HG02884 (cell line): ENCODE data around the gene ABAT.
"Not testable (repeated sequence)": the region's sequence is repeated elsewhere in the genome, so short reads cannot be mapped to it uniquely, and the experiment has no call there.

Source experiments
- ATAC-seq: cut with Tn5 transposase; IDR thresholded peaks from one replicate; pipeline ENCODE4 v1.9.1; 2021; ENCODE audit warnings: mild to moderate bottlenecking, moderate library complexity; ENCODE audit not compliant: unreplicated experiment

Gene ABAT

GRCh38 chr16:8739151-8739550 is 64.7 kb downstream of the ABAT start:
- ATAC-seq = no peak

- ATAC-seq = no peak
Observed at GRCh38 chr16:8739989-8740704, 65.7 kb downstream of the ABAT start.

- no peak for ATAC-seq
Observed at GRCh38 chr16:8740775-8741355, 66.4 kb downstream of the ABAT start.

GRCh38 chr16:8741636-8742035 is 67.2 kb downstream of the ABAT start:
- no peak for ATAC-seq

GRCh38 chr16:8742068-8742467 is 67.7 kb downstream of the ABAT start:
- ATAC-seq = no peak

- ATAC-seq = not testable (repeated sequence)
Observed at GRCh38 chr16:8748944-8749343, 74.5 kb downstream of the ABAT start.

GRCh38 chr16:8751481-8752311 is 77.3 kb downstream of the ABAT start:
- ATAC-seq = no peak

GRCh38 chr16:8752706-8753105 is 78.3 kb downstream of the ABAT start:
- no peak for ATAC-seq

- no peak for ATAC-seq
Observed at GRCh38 chr16:8753416-8754054, 79.1 kb downstream of the ABAT start.

GRCh38 chr16:8756755-8757154 is 82.3 kb downstream of the ABAT start:
- no peak for ATAC-seq

GRCh38 chr16:8758022-8758421 is 83.6 kb downstream of the ABAT start:
- no peak for ATAC-seq

GRCh38 chr16:8760021-8760420 is 85.6 kb downstream of the ABAT start:
- ATAC-seq = no peak

GRCh38 chr16:8761078-8761477 is 86.7 kb downstream of the ABAT start:
- no peak for ATAC-seq

- no peak for ATAC-seq
Observed at GRCh38 chr16:8762254-8762653, 87.8 kb downstream of the ABAT start.

GRCh38 chr16:8763083-8763482 is 88.7 kb downstream of the ABAT start:
- no peak for ATAC-seq

GRCh38 chr16:8763899-8764298 is 89.5 kb downstream of the ABAT start:
- ATAC-seq = no peak

GRCh38 chr16:8764525-8765250 is 90.3 kb downstream of the ABAT start:
- no peak for ATAC-seq

- ATAC-seq = no peak
Observed at GRCh38 chr16:8767176-8767575, 92.8 kb downstream of the ABAT start.

- no peak for ATAC-seq
Observed at GRCh38 chr16:8768283-8768682, 93.9 kb downstream of the ABAT start.

- ATAC-seq = no peak
Observed at GRCh38 chr16:8768692-8769091, 94.3 kb downstream of the ABAT start.

GRCh38 chr16:8773537-8773936 is 99.1 kb downstream of the ABAT start:
- no peak for ATAC-seq
